DMS153 treated with DMSO at 0.1 percent for 48 hours (cell line): Measurements from ENCODE around the gene TCF4.

Experiments used
- DNase-seq: peaks from one replicate; lab custom pipeline; 2025; ENCODE audit not compliant: unreplicated experiment; lab: John Stamatoyannopoulos, UW

TCF4 gene

DNA sequence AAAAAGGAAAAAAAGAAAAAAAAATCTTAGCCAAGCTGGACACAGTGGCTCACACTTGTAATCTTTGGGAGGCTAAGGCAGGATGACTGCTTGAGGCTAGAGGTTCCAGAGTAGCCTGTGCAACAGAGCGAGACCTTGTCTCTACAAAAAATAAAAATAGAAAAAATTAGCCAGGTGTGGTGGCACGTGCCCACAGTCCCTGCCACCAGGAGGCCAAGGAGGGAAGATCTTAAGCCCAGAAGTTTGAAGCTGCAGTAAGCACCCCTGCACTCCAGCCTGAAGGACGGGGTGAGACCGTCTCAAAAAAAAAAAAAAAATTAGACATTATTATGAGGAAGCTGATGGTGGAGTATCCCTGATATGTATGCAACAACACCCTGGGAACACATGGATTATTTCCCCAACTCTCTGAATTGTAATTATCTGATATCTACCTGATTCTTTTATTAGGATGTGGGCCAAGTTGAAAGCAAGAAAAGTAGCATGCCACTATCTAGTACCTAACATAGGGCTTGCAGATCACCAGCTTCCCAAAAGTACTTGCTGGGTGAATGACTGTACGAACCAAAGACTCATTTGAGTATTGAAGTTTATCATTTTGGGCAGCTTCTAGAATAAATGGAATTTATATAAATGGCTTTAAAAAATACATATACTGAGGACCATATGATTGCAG, 140.9 kb downstream of the TCF4 start:
- no peak for DNase-seq

DNA sequence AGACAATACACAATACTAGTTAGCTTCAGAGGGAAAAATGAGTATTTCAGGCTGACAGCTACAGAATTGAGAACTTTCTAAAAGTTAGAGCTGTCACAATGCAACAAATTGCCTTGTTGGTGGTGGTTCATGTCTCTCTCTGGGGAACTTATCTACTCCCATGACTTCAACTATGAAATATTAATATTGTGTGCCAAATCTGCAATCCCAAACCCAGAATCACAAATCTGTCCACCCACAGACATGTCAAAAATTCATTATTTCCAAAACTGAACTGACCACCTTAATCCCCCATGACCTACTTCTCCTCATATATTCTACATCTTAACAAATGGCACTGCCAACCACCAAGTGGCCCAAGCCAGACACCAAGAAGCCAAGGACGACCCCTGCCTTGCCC, 143.5 kb downstream of the TCF4 start:
- DNase-seq, result no peak

DNA sequence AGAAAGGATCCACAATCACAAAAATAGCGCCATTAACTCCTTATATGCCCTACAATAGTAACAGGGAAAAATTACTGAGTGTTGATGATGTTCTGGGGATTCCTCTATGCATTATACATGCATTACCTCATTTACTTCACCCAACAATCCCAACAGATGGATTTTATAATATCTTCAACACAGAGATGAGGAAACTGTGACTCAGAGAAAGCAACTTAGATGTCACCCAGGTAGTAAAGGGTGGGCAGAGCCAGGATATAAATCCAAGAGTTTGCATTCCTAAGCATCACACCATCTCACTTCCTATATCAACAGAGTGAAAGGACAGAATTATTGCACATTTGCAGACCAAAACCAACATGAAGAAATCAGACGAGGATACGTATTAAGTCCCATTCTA, 144.2 kb downstream of the TCF4 start:
- no peak for DNase-seq

DNA sequence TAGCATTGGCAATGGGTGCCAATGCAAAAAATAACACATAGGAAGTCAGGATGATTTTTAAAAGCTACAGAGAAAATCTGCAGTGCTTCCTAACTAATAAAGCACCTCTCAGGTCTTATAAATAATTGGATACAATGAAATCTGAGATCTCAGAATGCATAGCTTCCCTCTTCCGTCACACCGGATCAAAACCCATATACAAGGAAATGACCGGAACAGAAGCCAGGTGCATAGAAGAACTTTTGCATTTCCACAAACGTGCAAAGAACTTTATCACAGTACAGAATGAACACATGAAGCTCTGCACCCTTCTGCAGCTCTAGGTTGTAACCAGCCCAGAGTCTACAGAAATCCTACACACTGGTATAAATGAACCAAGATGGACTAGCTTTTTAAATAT, 145.4 kb downstream of the TCF4 start:
- DNase-seq, result no peak

DNA sequence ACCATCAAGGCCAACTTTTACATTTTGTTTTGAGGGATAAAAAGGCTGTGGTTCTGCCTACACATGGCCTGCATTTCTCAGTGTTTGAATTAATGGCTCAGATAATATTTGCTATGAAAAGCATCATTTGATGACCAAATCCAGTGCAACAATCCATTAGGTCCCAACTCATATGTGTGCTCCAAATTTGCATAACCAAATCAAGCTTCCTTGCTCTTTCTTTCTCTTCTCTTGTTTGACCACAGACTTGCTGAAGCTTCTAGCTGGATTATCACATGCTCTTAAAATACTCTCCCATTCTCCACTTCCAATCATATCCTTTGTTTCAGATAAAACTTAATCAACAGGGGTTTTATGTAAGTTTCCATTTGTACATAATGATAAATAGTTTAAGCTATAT, 147.0 kb downstream of the TCF4 start:
- DNase-seq, result no peak

DNA sequence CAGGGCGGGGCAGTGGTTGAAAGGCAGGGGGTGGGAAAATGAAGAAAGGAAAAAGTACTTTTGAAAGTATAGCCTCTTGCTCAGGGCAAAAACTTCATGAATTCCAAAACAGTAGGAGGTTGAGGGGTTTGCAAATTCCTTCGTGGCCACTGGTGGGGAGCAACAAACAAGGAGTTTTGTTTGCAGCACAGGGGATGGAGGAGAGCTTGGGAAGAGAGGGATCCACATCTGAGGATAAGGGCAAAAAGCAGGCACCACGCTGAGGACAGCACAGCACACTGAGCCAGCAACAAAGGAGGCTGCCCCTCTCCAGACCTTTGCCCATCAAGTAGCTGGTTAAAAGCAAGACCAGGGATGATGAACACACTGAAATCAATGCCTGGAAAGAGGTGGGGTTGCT, 148.9 kb downstream of the TCF4 start:
- no peak for DNase-seq

DNA sequence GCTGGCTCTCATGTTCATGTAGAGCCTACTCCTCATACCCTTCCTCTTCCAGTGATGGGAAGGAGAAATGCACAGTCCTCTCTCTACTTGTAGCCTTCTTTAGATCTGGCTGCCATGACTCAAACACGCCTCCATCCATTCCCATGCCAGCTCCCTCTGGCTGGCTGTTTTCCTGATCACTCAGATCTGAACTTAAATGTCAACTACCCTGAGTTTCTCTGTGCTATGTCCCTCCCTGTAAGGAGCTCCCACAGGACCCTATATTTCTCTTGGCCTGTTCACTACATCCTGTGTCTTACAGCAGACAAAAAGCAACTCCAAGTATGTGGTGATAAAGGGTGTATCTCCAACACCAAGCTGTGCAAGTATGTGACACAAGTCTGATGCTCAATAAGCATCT, 152.4 kb downstream of the TCF4 start:
- DNase-seq, result no peak

DNA sequence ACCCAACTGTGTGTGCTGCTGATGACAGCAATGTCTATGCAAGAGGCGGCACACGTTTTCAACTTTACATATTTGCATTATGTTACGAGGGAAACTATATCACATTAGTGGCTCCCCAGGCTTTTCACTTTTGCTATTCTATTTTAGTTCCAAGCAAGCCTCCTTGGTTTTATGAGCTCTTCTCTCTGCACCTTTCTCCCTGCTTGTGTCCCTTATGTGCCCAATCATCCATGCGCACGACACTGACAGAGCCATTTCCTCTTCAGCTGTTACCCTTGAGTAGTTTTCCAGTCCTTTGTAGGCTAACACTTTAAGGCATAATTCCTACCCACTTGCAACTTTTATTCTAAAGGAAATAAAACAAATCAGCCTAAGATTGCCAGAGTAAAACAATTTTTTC, 154.3 kb downstream of the TCF4 start:
- DNase-seq, result no peak

DNA sequence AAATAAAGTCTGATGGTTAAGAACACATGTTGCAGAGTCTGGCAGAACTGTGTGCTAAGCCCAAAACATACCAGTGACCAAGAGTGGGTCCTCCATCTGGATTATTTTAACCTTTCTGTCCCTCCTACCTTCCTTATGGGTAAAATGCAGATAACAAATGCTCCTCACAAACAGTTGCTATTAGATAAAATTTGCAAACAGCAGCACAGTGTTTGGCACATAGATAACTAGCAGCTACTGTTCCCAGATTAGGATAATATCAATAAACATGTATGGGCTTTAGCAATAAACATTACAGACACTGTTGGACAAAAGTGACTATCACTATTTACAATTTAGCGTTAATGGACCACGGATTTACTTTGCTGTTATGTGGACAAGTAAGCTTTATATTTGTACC, 154.9 kb downstream of the TCF4 start:
- no peak for DNase-seq

DNA sequence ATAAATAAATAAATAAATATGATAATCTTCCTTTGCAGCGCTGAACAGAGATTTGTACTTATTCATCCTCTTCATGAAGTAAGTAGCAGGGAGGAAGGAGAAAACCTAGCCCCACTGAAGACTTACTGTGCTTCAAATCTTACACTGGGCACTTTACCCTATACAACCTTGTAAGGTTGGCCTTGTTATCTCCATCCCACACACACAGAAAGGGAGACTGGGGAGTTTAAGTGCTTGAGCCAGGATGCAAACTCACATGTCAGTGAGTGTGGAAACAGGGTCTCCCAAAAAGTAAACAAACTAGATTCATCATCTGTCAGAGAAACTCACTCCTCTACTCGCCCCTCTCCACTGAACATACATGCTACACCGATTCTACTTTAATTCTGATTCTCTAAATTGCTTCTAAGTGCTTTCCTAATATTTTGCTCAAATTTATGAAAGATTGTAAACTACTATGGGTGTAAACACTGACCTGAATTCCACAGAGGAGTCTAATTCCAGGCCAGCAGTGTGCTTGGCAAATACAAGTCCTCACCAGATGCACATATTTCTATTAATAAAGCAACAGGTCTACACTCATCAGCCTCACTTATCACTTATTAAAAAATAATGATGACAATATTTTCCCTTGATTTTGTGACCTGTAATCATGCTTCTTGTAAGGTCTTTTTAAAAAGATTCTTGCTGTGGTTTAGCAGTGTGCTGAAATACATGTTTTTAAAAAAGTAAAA, 155.5 kb downstream of the TCF4 start:
- DNase-seq, result no peak

DNA sequence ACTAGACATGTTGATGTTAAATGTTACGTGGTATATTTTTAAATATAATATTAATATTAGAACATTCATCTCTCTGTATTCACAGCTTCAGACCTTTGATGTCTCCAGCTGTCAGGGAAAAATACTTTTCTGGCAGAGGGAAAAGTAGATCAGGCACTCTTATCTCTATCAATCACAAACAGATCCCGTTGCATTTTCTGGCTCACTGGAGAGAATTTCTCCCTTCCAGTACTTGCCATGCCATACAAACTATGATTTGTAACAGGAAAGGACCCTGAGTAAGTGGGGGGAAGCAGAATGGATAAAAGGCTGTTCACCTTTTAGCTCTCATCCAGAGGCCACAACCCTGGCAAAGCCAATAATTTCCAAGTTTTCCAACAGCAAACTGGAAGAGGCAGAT, 158.0 kb downstream of the TCF4 start:
- DNase-seq, result no peak

DNA sequence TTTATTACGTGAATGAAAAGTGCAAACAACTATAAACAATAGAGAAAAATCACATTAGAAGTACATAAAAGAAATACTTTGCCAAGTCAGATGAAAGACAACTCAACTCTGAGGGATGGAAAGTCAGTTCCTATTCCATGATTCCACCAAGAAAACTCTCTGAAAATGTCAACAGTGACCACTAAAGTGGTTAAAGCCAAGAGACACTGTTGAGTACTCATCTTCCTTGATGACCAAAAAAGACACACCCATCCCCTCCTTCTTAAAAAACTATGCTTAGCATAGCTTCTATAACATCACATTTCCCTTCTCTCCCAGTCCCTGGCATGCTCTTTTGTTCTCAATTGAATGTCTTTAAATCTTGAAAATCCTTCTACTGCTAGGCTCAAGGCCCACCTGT, 160.0 kb downstream of the TCF4 start:
- no peak for DNase-seq

DNA sequence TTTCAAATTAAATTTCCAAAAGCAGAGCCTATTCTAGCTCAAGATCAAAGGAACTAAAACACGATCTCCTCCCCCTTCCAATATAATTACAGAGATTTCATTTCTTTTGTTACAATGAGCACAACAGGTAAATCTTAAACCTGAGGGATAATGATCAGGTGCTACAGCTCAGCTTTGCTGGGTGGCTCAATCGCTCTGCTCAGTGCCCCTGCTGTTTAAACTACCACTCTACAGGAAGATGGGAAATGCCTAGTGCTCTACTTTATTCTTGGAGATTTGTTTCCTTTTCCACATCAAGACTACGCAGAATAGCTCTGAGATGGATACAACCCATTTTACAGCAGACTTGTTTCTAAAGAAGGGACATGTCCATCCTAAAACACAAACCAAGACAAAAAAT, 162.3 kb downstream of the TCF4 start:
- no peak for DNase-seq

DNA sequence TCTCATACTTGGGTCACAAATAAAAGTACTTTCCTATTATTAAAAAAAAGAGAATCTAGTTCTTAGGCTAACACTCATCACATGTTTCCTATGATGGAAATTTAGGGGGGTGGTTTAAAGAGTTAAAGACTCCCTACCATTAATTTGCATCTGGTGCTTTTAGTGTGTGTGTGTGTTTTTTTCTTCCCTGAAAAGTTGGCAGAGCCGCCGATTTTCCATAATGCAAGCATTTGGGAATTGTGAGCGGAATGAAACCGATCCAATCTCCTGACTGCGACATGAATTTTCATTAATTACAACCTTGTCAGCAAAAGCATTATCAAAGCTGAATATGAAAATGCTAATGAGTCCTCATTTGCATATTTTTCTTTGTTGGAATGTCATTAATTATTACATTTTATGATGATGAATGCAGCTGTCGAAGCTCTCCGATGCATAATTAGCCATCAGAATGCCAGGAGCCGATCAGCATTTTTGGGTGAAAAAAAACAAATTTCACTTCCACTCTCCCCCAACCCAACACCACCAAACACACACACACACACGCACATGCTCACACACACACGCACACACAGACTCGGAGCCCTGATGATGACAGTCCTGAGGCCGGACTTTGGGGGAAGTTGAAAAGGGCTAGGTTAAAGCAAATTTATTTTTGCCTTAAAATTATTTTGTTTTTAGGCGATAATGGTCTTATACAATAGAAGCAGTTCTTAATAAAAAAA, 165.4 kb downstream of the TCF4 start:
- DNase-seq, result no peak

DNA sequence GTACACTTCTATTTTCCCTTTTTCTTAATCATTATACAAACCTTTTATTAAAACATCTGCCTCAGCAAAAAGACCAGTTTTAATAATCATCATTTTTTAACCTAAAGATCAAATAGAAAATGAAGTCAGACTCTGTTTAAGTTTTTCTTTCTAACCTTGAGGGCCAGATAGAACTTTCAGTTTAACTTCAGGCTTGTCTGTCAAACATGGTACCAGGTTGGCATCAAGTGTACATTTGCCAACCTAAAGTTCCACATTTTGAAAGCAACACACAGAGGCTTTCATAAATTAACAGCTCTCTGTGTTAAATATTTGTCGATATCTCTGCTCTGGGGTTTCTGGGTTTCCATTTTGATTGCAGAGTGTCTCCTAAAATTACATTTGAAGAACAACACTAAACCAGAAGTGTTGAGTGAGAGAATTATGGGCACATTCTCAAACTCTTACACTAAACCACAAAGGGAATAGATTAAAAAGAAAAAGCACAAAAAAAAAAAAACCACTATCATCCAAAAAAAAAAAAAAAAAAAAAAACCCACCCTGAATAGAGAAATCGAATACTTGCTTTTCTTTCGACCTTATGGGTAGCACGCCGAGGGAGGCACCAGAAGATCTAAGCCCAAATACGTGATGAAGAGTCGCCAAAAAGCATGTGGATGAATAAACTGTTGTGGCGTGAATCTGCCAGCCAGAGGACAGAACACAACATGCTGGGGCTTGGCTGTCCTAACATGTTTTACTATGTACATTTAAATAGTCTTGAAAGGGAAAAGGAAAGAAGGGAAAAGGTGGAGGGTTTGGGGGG, 166.2 kb downstream of the TCF4 start:
- DNase-seq, result no peak

DNA sequence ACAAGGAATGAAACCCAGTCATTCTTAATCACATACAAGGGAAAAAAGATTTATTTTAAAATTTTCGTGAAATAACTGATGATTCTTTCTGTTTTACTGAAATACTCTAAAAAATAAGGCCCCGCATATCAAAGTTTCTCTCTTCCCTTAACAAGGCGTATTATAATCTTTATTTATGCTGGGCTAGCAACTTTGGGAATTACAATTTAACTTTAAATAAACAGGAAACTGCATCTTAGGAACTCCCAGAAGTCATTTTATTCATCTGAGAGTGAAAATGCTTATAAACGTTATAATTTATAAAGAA, 166.7 kb downstream of the TCF4 start:
- DNase-seq, result no peak

DNA sequence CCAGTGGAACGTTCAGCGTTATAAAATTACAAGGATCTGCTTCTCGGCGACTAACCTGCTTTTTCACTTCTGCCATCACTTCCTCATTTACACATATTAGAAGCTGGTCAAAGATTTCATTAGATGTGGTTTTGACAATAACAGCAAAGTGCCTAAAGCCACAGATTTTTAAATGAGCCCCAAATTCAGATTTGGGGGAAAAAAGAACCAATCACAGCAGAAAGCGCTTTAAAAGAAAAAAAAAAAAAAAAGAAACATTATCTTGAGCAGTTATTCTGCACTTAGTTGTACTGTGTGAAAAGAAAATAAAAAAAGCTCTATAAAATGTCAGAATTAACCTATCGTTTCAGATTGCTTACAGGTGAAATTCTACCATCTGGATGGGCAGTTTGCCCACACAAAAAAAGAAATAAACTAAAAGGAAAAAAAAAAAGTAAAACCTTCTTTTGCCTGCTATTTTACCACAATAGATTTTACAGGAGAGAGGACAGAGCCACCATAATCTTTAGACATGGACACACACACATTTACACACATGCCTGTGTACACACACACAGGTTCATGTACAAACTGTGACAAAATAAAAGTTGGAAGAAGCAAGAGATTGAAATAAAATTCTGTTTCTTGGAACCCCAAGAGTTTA, 167.2 kb downstream of the TCF4 start:
- DNase-seq, result no peak

DNA sequence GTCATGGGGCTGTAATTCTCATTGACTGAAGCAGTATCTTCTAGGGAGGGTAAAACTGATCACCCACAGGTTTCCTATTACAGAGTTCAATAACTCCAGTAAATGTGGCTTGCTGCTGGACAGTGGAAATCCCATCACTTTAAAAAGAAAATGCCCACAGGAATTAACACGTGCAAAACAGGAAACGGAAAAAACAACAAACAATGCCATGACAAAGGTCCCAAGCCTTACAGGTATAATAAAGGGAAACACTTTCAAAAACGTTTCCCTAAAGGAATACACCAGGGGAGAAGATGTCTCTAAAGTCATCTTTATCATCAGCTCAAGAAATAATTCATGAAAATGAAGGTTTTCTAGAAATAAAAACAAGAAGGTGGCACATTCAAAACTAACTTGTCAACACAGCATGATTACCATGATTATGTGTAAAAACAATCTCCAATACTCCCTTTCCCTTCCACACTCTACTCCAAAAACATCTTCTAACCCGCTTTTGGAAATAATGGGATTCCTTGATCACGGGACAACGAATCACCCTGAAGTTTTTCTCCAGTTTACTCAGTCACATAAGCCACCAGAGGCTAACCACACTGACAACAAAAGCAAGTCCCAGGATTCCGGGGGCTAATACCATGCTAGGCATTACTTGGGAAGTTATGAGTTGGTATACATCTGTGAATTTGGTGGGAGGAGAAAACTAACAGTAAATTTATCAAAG, 167.9 kb downstream of the TCF4 start:
- no peak for DNase-seq

DNA sequence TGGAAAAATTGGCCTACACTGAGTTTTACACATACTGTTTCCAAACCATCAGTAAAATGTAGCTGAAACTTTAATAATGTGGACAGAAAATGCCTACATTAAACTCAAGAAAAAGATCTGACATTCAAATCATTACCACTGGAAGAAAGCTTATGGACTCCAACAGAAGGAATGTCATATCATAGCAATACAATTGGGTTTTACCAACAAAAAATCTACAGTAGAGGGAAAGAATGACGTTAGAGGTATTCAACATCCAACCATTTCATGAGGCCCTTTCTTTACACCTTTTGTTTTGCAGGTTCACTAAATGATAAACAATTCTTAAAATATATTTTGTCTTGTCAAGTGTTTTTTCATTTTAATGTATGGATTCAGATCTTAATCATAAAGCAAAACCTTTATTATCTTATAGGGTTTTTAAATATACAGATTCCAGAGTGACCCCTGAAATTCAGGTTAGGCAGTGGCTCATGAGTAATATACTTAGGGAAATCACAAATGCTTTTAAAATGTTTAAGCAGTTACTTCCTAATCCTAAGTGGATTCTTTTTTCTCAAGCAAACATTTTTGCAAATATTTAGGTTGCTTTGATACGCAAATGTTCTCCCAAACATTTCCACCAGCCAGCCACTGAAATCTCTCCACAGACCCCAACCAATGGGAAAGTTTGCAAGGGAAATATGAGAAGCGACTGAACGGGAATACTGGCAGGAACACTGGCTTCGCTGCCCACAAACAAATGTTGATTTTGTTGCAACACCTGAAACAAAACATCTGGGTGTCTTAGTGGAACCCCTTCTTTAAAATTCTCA, 168.7 kb downstream of the TCF4 start:
- DNase-seq, result no peak

DNA sequence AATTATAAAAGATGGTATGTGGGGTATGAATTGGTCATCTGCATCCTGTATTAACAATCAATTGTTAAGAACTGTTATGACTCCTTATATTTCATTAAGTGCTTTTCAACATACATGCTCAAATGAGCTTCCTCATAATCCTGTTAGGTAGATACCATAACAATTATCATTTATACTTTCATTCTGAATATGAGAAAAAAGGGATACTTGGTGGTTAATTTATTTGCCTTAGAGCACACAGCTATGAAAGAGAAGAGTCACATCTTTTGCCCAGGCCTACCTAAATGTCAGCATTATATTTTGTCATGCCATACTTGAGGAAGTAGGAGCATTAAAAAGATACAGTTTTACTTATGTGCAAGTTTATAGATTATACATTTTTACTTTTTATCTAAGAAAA, 169.6 kb downstream of the TCF4 start:
- DNase-seq, result no peak
